PC-3 (cell line): Measurements from ENCODE around the gene ADD1. TPM values are rescaled to one million over a fixed set of nuclear protein-coding genes. Genes with fewer than 3 reads are reported as not detected.
A peak's percentile ranks its signal among the peaks of the same experiment; 100 is the strongest.

Source experiments
- ATAC-seq: fragments of 200-7000 bp; cut with Tn5 transposase; 2 replicates; pipeline ENCODE4 v1.9.1; 2020; ENCODE audit warnings: mild to moderate bottlenecking, moderate library complexity
- BruUV-seq: library from RNA; stranded (reverse); fragments of 400-500 nt; replicated peaks from 2 replicates; lab custom pipeline; 2021; lab: Mats Ljungman, UMichigan
- CTCF ChIA-PET: fragments of 300-600 bp; sonication (Branson Sonifier 250); formaldehyde crosslinking; loops from one replicate; lab custom pipeline; 2022; ENCODE audit warnings: antibody characterized with exemption; lab: Charles Lee
- POLR2A ChIA-PET: fragments of 300-600 bp; sonication (Branson Sonifier 250); formaldehyde crosslinking; loops from one replicate; lab custom pipeline; 2022; ENCODE audit warnings: antibody characterized with exemption; ENCODE audit not compliant: unreplicated experiment; lab: Charles Lee
- DNase-seq: peaks from one replicate; pipeline ENCODE4 v3.0.0-alpha.2; 2015
- H2AFZ ChIP-seq: fragments of 300-600 bp; sonication (generic); 2 replicates; pipeline ENCODE4 v1.6.0; 2016; ENCODE audit warnings: antibody characterized with exemption, low read length
- H3F3A ChIP-seq: fragments of 300-600 bp; sonication (generic); one replicate; pipeline ENCODE4 v1.6.0; 2017; ENCODE audit warnings: antibody characterized with exemption, low read length, control low read depth, mild to moderate bottlenecking; ENCODE audit not compliant: unreplicated experiment
- H3K27ac ChIP-seq: fragments of 300-600 bp; sonication (generic); 2 replicates; pipeline ENCODE4 v1.5.1; 2016; ENCODE audit warnings: mild to moderate bottlenecking, low read length
- H3K27me3 ChIP-seq: fragments of 300-600 bp; sonication (generic); 2 replicates; pipeline ENCODE4 v1.6.1; 2016; ENCODE audit warnings: low read length, mixed read lengths
- H3K36me3 ChIP-seq: fragments of 300-600 bp; sonication (generic); 2 replicates; pipeline ENCODE4 v1.6.1; 2016; ENCODE audit warnings: low read depth, mixed run types, low read length, mixed read lengths
- H3K4me1 ChIP-seq: fragments of 300-600 bp; sonication (generic); 2 replicates; pipeline ENCODE4 v1.5.1; 2016; ENCODE audit warnings: low read length; ENCODE audit not compliant: insufficient read depth
- H3K4me2 ChIP-seq: fragments of 300-600 bp; sonication (generic); 2 replicates; pipeline ENCODE4 v1.6.0; 2016; ENCODE audit warnings: low read length
- H3K4me3 ChIP-seq: fragments of 300-600 bp; sonication (generic); 2 replicates; pipeline ENCODE4 v1.5.1; 2016; ENCODE audit warnings: mild to moderate bottlenecking, low read length, mixed read lengths
- H3K79me2 ChIP-seq: fragments of 300-600 bp; sonication (generic); 2 replicates; pipeline ENCODE4 v1.6.1; 2017; ENCODE audit warnings: low read length, mixed read lengths
- H3K9ac ChIP-seq: fragments of 300-600 bp; sonication (generic); 2 replicates; pipeline ENCODE4 v1.6.0; 2016; ENCODE audit warnings: mild to moderate bottlenecking, low read length
- H3K9me2 ChIP-seq: fragments of 300-600 bp; sonication (generic); replicated peaks from 2 replicates; pipeline ENCODE4 v1.6.1; 2016; ENCODE audit warnings: mixed run types, low read length, mixed read lengths
- H3K9me3 ChIP-seq: fragments of 300-600 bp; sonication (generic); 2 replicates; pipeline ENCODE4 v1.6.1; 2016; ENCODE audit warnings: low read length, mixed read lengths
- H4K20me1 ChIP-seq: fragments of 300-600 bp; sonication (generic); 2 replicates; pipeline ENCODE4 v1.6.1; 2016; ENCODE audit warnings: low read length, mixed read lengths
- EZH2 ChIP-seq: fragments of 300-600 bp; sonication (generic); IDR thresholded peaks from one replicate; pipeline ENCODE4 v1.6.1; 2017; ENCODE audit warnings: antibody characterized with exemption, mild to moderate bottlenecking, low read length; ENCODE audit not compliant: unreplicated experiment
- EZH2phosphoT487 ChIP-seq: fragments of 300-600 bp; sonication (generic); IDR thresholded peaks from 2 replicates; pipeline ENCODE4 v1.6.1; 2018; ENCODE audit warnings: mild to moderate bottlenecking, antibody characterized with exemption, low read length, borderline replicate concordance
- intact Hi-C: fragments of 100-400 bp; cut with micrococcal nuclease; formaldehyde crosslinking; loops from 2 replicates; pipeline ENCODE4 v1.9.0; 2023
- total RNA-seq: library from RNA; depleted of rRNA; stranded (reverse); fragments of >200 nt; gene quantifications from 2 replicates; pipeline ENCODE4 v1.2.3, GENCODE V29; 2014
- TF ChIP-seq, protein P1 (sequence below): fragments of 300-600 bp; sonication (generic); conservative IDR thresholded peaks from 2 replicates; pipeline ENCODE4 v1.5.1; 2017; ENCODE audit warnings: antibody characterized with exemption, low read depth, mild to moderate bottlenecking, low read length

Gene ADD1
- total RNA-seq, 1 experiment from 2014 or later, result 118 TPM

DNA sequence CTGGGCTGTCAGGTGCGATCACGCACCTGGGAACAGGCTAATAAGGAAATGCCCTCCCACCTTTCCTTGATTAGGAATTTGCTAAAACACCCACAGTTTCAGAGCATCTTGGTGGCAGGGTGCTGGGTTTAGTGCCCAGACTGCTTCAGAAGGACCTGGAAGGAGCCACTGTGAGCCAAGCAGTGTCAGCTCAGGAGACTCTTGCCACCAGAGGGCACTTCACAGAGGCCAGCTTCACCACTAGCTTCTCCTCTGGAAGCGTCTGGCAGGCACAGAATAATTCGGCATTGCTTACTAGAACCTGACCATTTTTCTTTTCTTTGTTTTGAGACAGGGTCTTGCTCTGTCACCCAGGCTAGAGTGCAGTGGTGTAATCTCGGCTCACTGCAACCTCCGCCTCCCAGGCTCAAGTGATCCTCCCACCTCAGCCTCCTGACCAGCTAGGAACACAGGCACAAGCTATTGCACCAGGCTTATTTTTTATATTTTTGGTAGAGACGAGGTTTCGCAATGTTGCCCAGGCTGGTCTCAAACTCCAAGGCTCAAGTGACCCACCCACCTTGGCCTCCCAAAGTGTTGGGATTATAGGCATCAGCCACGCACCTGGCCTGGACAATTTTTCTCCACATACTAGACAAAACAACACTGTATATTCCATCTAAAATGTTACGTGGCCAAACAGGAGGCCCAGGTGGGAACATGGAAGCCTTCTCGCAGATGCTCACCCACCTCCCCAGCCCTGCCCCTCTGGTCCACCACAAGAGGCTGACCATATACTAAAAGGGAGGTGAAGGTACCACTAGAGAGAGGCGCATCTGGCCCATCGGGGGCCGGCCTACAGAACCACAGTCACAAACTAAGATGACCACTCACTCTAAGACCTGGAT lies 105.5 kb downstream of the ADD1 start:
- H4K20me1 ChIP-seq, result no peaks in the 10 kb centered on the region
- H3K4me1 ChIP-seq, result no peaks in the 10 kb centered on the region
- no peaks in the 10 kb centered on the region for H3K79me2 ChIP-seq
- H3K9me3 ChIP-seq, result no peaks in the 10 kb centered on the region
- no peak overlapping the region for H2AFZ ChIP-seq
- DNase-seq, result peak; percentile 30
- H3K36me3 ChIP-seq, result peaks cover 39% of the 10 kb centered on the region
- H3K4me2 ChIP-seq, result no peak overlapping the region
- no TSS peak for BruUV-seq
- POLR2A ChIA-PET, result no interaction called here
- no peaks in the 10 kb centered on the region for H3F3A ChIP-seq
- no peaks in the 10 kb centered on the region for H3K27me3 ChIP-seq
- CTCF ChIA-PET, result no interaction called here
- H3K4me3 ChIP-seq, result no peak overlapping the region
- H3K9me2 ChIP-seq, result no peaks in the 10 kb centered on the region
- H3K9ac ChIP-seq, result no peak overlapping the region
- no peak overlapping the region for H3K27ac ChIP-seq
- intact Hi-C loops, result no loop called here
- no peak for TF ChIP-seq EZH2
- TF ChIP-seq, protein P1, sequence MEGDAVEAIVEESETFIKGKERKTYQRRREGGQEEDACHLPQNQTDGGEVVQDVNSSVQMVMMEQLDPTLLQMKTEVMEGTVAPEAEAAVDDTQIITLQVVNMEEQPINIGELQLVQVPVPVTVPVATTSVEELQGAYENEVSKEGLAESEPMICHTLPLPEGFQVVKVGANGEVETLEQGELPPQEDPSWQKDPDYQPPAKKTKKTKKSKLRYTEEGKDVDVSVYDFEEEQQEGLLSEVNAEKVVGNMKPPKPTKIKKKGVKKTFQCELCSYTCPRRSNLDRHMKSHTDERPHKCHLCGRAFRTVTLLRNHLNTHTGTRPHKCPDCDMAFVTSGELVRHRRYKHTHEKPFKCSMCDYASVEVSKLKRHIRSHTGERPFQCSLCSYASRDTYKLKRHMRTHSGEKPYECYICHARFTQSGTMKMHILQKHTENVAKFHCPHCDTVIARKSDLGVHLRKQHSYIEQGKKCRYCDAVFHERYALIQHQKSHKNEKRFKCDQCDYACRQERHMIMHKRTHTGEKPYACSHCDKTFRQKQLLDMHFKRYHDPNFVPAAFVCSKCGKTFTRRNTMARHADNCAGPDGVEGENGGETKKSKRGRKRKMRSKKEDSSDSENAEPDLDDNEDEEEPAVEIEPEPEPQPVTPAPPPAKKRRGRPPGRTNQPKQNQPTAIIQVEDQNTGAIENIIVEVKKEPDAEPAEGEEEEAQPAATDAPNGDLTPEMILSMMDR, result peak; percentile 60
- ATAC-seq, result peak; percentile 80

DNA sequence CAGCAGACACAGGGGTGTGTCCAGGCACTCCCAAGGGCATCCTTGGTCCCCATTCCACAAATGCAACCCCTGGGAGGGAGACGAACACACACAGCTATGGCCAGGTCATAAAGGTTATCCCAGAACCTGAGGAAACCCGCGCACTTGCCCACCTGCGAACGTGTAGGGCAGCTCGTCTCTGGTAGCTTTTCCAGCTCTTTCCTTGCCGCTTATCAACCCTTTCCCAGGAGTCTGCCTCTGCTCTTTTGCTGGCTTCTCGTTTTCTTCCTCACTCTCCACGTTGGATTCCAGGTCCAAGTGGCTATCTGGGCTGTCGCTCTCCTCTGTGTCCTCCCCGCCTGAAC lies 106.1 kb downstream of the ADD1 start:
- no TSS peak for BruUV-seq
- no peaks in the 10 kb centered on the region for H3K9me2 ChIP-seq
- no peaks in the 10 kb centered on the region for H3K79me2 ChIP-seq
- H3K27me3 ChIP-seq, result no peaks in the 10 kb centered on the region
- H3K4me1 ChIP-seq, result no peaks in the 10 kb centered on the region
- H3K9ac ChIP-seq, result no peak overlapping the region
- H3K9me3 ChIP-seq, result no peaks in the 10 kb centered on the region
- H2AFZ ChIP-seq, result no peak overlapping the region
- no peak overlapping the region for H3K27ac ChIP-seq
- H4K20me1 ChIP-seq, result no peaks in the 10 kb centered on the region
- H3F3A ChIP-seq, result no peaks in the 10 kb centered on the region
- DNase-seq (no peak), ATAC-seq (no peak)
- POLR2A ChIA-PET, result no interaction called here
- H3K4me2 ChIP-seq, result no peak overlapping the region
- intact Hi-C loops, result no loop called here
- CTCF ChIA-PET, result no interaction called here
- no peak overlapping the region for H3K4me3 ChIP-seq
- H3K36me3 ChIP-seq, result peaks cover 39% of the 10 kb centered on the region
- TF ChIP-seq, protein P1, result no peak
- no peak for TF ChIP-seq EZH2phosphoT487
- TF ChIP-seq EZH2, result no peak

DNA sequence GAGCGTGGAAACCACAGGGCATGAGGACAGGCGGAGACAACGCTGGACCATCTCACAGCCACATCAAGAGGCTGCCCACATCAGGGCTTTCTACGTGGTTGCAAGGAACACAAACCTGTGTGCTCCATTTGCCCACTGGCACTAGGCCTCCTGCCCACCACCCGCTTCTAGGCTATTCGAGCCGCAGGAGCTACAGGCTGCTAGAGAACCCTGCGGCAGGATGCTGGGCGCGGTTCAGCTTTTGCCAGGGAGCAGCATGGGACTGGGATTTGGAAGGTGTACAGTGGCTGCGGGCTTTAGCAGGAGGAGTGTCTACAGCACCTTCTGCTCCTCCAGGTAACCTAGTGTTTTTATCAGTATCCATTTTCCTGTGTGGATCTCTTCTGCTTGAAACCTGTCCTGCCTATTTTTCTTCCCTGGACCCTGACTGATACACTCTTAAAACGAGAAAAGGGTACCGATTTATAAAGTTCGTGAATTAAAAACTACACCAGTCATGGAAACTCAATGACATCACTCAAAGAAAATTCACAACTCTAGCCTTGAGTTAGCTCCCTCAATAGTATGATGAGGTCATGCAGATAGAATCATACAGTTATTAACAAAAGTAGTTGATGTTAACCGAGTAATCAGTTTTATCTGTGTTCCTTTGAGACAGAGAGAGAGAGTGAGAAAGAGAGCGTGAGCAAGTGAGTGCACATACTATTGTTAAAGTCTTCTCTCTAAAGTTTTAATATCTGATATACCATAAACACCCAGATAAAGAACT lies 106.8 kb downstream of the ADD1 start:
- Histone ChIP-seq H3K4me1 (no peaks in the 10 kb centered on the region), H3K9ac (no peak overlapping the region), H3K9me2 (no peaks in the 10 kb centered on the region), H3K27ac (no peak overlapping the region), H3K4me3 (no peak overlapping the region), H3K79me2 (no peaks in the 10 kb centered on the region), H3K36me3 (peaks cover 42% of the 10 kb centered on the region), H3K27me3 (no peaks in the 10 kb centered on the region), H4K20me1 (no peaks in the 10 kb centered on the region), H2AFZ (no peak overlapping the region), H3K4me2 (no peak overlapping the region), H3K9me3 (no peaks in the 10 kb centered on the region), H3F3A (no peaks in the 10 kb centered on the region)
- intact Hi-C loops, result no loop called here
- DNase-seq (no peak), ATAC-seq (no peak)
- ChIA-PET CTCF (no interaction called here), POLR2A (no interaction called here)
- TF ChIP-seq, protein P1, result no peak
- TF ChIP-seq EZH2phosphoT487, result no peak
- TF ChIP-seq EZH2, result no peak
- no TSS peak for BruUV-seq
